Limb (tissue), 2 donors: ENCODE results near the gene RDH14.

ENCODE experiments used
- DNase-seq, 2 donors: peaks; one replicate each; pipeline ENCODE4 v3.0.0-alpha.2; 2016; ENCODE audit errors: extremely low spot score in 2 of 2

The RDH14 gene

GRCh38 chr2:18560031-18560796 is at the start of gene RDH14:
TSS of gene RDH14 (minus strand) at chr2:18560653. CDS start at chr2:18560572, 81 bp downstream.
- peak; percentile 94 to 97 for DNase-seq

GRCh38 chr2:18610090-18610489 is 49.6 kb upstream of the RDH14 start:
- DNase-seq: no peak

GRCh38 chr2:18605115-18605514 is 44.7 kb upstream of the RDH14 start:
- DNase-seq: no peak

- DNase-seq: no peak
These were observed 44.1 kb upstream of the RDH14 start for GRCh38 chr2:18604531-18604885.

GRCh38 chr2:18603854-18604530 is 43.5 kb upstream of the RDH14 start:
- no peak for DNase-seq

GRCh38 chr2:18602298-18602697 is 41.8 kb upstream of the RDH14 start:
- no peak for DNase-seq

GRCh38 chr2:18600255-18600613 is 39.8 kb upstream of the RDH14 start:
- DNase-seq: no peak

- peak in 1 of 2 donors; percentile 53 for DNase-seq
These were observed 39.2 kb upstream of the RDH14 start for GRCh38 chr2:18599509-18600254.

- DNase-seq: no peak
These were observed 38.5 kb upstream of the RDH14 start for GRCh38 chr2:18598848-18599484.

- DNase-seq: no peak
These were observed 37.2 kb upstream of the RDH14 start for GRCh38 chr2:18597618-18598017.

- no peak for DNase-seq
These were observed 36.5 kb upstream of the RDH14 start for GRCh38 chr2:18596993-18597392.

- DNase-seq: no peak
These were observed 33.0 kb upstream of the RDH14 start for GRCh38 chr2:18593496-18593895.

GRCh38 chr2:18592372-18592771 is 31.9 kb upstream of the RDH14 start:
- no peak for DNase-seq

GRCh38 chr2:18589354-18589753 is 28.9 kb upstream of the RDH14 start, which contains the start of gene NT5C1B:
TSS of gene NT5C1B (minus strand) at chr2:18589569. CDS start at chr2:18589468, 101 bp downstream.
- DNase-seq: no peak

- no peak for DNase-seq
These were observed 28.3 kb upstream of the RDH14 start for GRCh38 chr2:18588802-18589201.

- DNase-seq: no peak
These were observed 27.6 kb upstream of the RDH14 start for GRCh38 chr2:18588049-18588448.

- DNase-seq: no peak
These were observed 25.1 kb upstream of the RDH14 start for GRCh38 chr2:18585526-18585925.

- DNase-seq: no peak
These were observed 24.1 kb upstream of the RDH14 start for GRCh38 chr2:18584608-18584954.

- DNase-seq: no peak
These were observed 23.6 kb upstream of the RDH14 start for GRCh38 chr2:18583905-18584607.

- DNase-seq: no peak
These were observed 20.2 kb upstream of the RDH14 start for GRCh38 chr2:18580606-18581005.

GRCh38 chr2:18578033-18578432 is 17.6 kb upstream of the RDH14 start:
- no peak for DNase-seq
